Activated B cell treated with CpG ODN at 0.5 μM for 24 hours (primary cell): Measurements from ENCODE around the gene CRACR2B. TPM values are rescaled to one million over a fixed set of nuclear protein-coding genes. Genes with fewer than 3 reads are reported as not detected.

Source experiments
- ATAC-seq: fragments of 200-7000 bp; cut with Tn5 transposase; one replicate; pipeline ENCODE4 v1.10.0; 2021; ENCODE audit warnings: low read depth, mild to moderate bottlenecking, moderate library complexity
- CTCF ChIA-PET: fragments of 350-600 bp; sonication (Branson Sonifier 250); formaldehyde crosslinking; loops from one replicate; lab custom pipeline; 2021; ENCODE audit warnings: antibody characterized with exemption; lab: Charles Lee
- POLR2A ChIA-PET: fragments of 350-600 bp; sonication (Branson Sonifier 250); formaldehyde crosslinking; loops from one replicate; lab custom pipeline; 2021; ENCODE audit warnings: antibody characterized with exemption; lab: Charles Lee
- DNase-seq: peaks from one replicate; pipeline ENCODE4 v3.0.0; 2022
- H3K27ac Mint-ChIP-seq: one replicate; pipeline ENCODE4 v1.8.0; 2020; ENCODE audit warnings: mixed read lengths
- H3K27me3 Mint-ChIP-seq: one replicate; pipeline ENCODE4 v1.8.0; 2021; ENCODE audit warnings: mixed read lengths
- H3K36me3 Mint-ChIP-seq: one replicate; pipeline ENCODE4 v1.8.0; 2021; ENCODE audit warnings: low read depth, mixed read lengths
- H3K4me1 Mint-ChIP-seq: one replicate; pipeline ENCODE4 v1.8.0; 2021; ENCODE audit warnings: mixed read lengths
- H3K4me3 Mint-ChIP-seq: one replicate; pipeline ENCODE4 v1.8.0; 2020; ENCODE audit warnings: mild to moderate bottlenecking, mixed read lengths
- H3K9me3 Mint-ChIP-seq: one replicate; pipeline ENCODE4 v1.8.0; 2020; ENCODE audit warnings: mixed read lengths
- CTCF ChIP-seq: fragments of 200-600 bp; IDR thresholded peaks from one replicate; pipeline ENCODE4 v1.8.0; 2022; ENCODE audit warnings: antibody characterized with exemption, mild to moderate bottlenecking
- intact Hi-C: fragments of 100-400 bp; cut with micrococcal nuclease; formaldehyde crosslinking; loops from one replicate; pipeline ENCODE4 v1.15.1; 2024
- total RNA-seq: library from RNA; stranded (reverse); gene quantifications from 2 replicates; pipeline ENCODE4 v1.2.3, GENCODE V29; 2022

CRACR2B gene
- total RNA-seq, 1 donor from 2014 or later, result 4.5 TPM

GRCh38 chr11:812390-812789 lies 15.3 kb upstream of the CRACR2B start:
- no peak for TF ChIP-seq CTCF
- intact Hi-C loops, result no loop called here
- no peaks in the 10 kb centered on the region for H3K9me3 Mint-ChIP-seq
- ATAC-seq (no peak), DNase-seq (no peak)
- CTCF ChIA-PET, result no interaction called here
- no peaks in the 10 kb centered on the region for H3K27me3 Mint-ChIP-seq
- H3K4me3 Mint-ChIP-seq, result peak overlapping the region; percentile 48
- POLR2A ChIA-PET, result interaction anchor here (0.9 to 1.3 kb wide), 2 partner anchors 17 to 31 kb away, joined by 3 to 4 read pairs; partner anchors contain the start of gene TSPAN4
- peaks cover 39% of the 10 kb centered on the region for H3K36me3 Mint-ChIP-seq
- H3K27ac Mint-ChIP-seq, result peak overlapping the region; percentile 41
- H3K4me1 Mint-ChIP-seq, result peaks cover 33% of the 10 kb centered on the region

- peaks cover 29% of the 10 kb centered on the region for H3K4me1 Mint-ChIP-seq
- no peaks in the 10 kb centered on the region for H3K9me3 Mint-ChIP-seq
- H3K27ac Mint-ChIP-seq, result no peak overlapping the region
- H3K27me3 Mint-ChIP-seq, result no peaks in the 10 kb centered on the region
- peaks cover 39% of the 10 kb centered on the region for H3K36me3 Mint-ChIP-seq
- POLR2A ChIA-PET, result interaction anchor here (0.9 to 1.3 kb wide), 3 partner anchors 16 to 30 kb away, joined by 3 to 4 read pairs (median 4); partner anchors contain the start of gene TSPAN4
- ATAC-seq, result no peak
- intact Hi-C loops, result no loop called here
- no peak for TF ChIP-seq CTCF
- no peak overlapping the region for H3K4me3 Mint-ChIP-seq
- DNase-seq, result no peak
- CTCF ChIA-PET, result no interaction called here
These were observed 14.7 kb upstream of the CRACR2B start for GRCh38 chr11:813072-813455.

DNA sequence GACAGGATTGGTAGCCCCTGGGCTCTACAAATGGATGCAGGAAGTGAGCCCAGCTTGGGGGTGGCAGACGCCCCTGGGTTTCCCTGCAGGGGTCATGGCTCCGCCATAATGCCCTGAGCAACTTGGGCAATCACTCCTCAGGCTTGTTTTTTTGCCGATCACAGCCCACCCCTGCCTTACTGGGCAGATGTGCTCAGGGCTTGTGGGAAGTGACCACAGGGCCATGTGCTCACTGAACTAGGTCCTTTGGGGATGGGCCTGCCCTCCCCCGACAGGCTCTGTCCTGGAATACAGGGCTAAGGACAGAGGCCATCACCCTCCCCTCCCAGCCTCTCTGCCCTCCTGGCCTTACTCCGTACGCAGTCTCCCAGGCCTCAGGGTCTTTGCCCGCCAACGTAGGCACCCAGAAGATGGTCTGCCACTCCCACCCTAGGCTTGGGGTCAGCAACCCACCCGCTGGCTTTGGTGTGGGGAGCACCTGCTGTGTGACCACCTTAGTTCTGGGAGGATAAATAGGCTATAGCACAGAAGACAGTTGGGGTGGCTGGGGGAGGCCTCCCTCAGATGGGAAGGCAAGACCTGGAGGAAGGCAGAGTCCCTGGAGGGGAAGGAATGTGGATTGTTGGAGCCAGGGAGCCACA lies 14.1 kb upstream of the CRACR2B start:
- Mint-ChIP-seq H3K27me3 (no peaks in the 10 kb centered on the region), H3K9me3 (no peaks in the 10 kb centered on the region), H3K36me3 (peaks cover 39% of the 10 kb centered on the region), H3K4me1 (peaks cover 27% of the 10 kb centered on the region), H3K27ac (no peak overlapping the region), H3K4me3 (no peak overlapping the region)
- intact Hi-C loops, result no loop called here
- ChIA-PET POLR2A (interaction anchor here (1.1 kb wide), 1 partner anchor 17 kb away, joined by 4 read pairs; no protein-coding TSS in a partner anchor), CTCF (no interaction called here)
- no peak for DNase-seq
- ATAC-seq, result no peak
- no peak for TF ChIP-seq CTCF

GRCh38 chr11:815675-816432 lies 11.9 kb upstream of the CRACR2B start:
- DNase-seq (no peak), ATAC-seq (no peak)
- ChIA-PET CTCF (no interaction called here), POLR2A (interaction anchor here (0.6 to 5.6 kb wide), 2 partner anchors 15 to 20 kb away, joined by 5 to 104 read pairs; partner anchors contain the start of genes CD151 and CRACR2B)
- H3K4me1 Mint-ChIP-seq, result peaks cover 21% of the 10 kb centered on the region
- no peaks in the 10 kb centered on the region for H3K9me3 Mint-ChIP-seq
- H3K27me3 Mint-ChIP-seq, result no peaks in the 10 kb centered on the region
- no peak overlapping the region for H3K4me3 Mint-ChIP-seq
- TF ChIP-seq CTCF, result no peak
- peaks cover 31% of the 10 kb centered on the region for H3K36me3 Mint-ChIP-seq
- intact Hi-C loops, result no loop called here
- no peak overlapping the region for H3K27ac Mint-ChIP-seq

- Mint-ChIP-seq H3K4me3 (no peak overlapping the region), H3K9me3 (no peaks in the 10 kb centered on the region), H3K36me3 (peaks cover 25% of the 10 kb centered on the region), H3K27me3 (no peaks in the 10 kb centered on the region), H3K4me1 (peaks cover 20% of the 10 kb centered on the region), H3K27ac (no peak overlapping the region)
- ChIA-PET CTCF (no interaction called here), POLR2A (interaction anchor here (0.6 to 5.6 kb wide), 2 partner anchors 15 to 20 kb away, joined by 5 to 104 read pairs; partner anchors contain the start of genes CD151 and CRACR2B)
- DNase-seq (no peak), ATAC-seq (no peak)
- TF ChIP-seq CTCF, result no peak
- intact Hi-C loops, result no loop called here
These were observed 11.3 kb upstream of the CRACR2B start for GRCh38 chr11:816433-816779.
